Panc1 (cell line): ENCODE results near the gene SLC17A7.

Experiments
- POLR2AphosphoS5 ChIP-seq: IDR thresholded peaks from 2 replicates; pipeline ENCODE4 v1.6.1; 2012; ENCODE audit warnings: mild to moderate bottlenecking, low read depth, low read length, moderate library complexity
- TCF7L2 ChIP-seq: IDR thresholded peaks from 2 replicates; pipeline ENCODE4 v1.6.1; 2011; ENCODE audit warnings: mild to moderate bottlenecking, low read depth, low read length, inconsistent platforms
- TF ChIP-seq, protein P1 (sequence below): fragments of 450-650 bp; IDR thresholded peaks from 2 replicates; pipeline ENCODE4 v1.5.1; 2017; ENCODE audit warnings: mild to moderate bottlenecking
- TF ChIP-seq, protein P2 (sequence below), 2 experiments: IDR thresholded peaks; 2 replicates each; pipeline ENCODE4 v1.6.1; 2011 to 2012; ENCODE audit warnings: low read depth in 2 of 2, control low read depth in 1 of 2, low read length in 1 of 2, mild to moderate bottlenecking in 1 of 2, moderate library complexity in 1 of 2; ENCODE audit not compliant: insufficient read depth in 1 of 2

DNA sequence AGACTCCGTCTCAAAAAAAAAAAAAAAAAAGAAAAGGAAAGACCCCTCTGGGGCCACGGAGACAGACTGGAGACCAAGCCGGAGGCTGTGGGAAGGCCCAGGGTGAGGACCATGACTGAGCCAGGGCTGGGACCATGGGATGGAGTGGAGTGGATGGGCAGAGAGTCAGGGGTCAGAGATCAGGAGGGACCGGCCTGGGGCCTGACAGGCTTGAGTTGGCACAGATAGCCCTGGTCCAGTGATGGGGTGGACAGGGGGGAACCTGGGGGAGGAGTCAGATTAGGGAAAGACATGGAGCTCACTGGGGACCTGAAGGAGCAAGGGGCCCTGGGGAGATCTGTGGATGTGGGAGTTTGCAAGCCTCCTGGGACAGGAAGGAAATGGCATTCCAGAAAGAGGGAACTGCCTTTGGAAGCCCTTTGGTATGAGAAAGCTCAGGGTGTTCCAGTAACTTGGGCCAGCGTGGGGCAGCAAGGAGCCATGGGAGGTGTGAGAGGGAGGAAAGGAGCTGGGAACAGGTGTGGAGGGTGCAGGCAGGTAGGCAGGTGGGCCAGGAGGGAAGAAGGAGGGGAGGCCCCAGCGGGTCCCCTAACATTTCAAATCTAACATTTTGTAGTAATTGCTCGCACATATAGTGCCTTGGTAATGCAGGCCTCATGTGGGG, 39.8 kb upstream of the SLC17A7 start:
- TF ChIP-seq, protein P1, sequence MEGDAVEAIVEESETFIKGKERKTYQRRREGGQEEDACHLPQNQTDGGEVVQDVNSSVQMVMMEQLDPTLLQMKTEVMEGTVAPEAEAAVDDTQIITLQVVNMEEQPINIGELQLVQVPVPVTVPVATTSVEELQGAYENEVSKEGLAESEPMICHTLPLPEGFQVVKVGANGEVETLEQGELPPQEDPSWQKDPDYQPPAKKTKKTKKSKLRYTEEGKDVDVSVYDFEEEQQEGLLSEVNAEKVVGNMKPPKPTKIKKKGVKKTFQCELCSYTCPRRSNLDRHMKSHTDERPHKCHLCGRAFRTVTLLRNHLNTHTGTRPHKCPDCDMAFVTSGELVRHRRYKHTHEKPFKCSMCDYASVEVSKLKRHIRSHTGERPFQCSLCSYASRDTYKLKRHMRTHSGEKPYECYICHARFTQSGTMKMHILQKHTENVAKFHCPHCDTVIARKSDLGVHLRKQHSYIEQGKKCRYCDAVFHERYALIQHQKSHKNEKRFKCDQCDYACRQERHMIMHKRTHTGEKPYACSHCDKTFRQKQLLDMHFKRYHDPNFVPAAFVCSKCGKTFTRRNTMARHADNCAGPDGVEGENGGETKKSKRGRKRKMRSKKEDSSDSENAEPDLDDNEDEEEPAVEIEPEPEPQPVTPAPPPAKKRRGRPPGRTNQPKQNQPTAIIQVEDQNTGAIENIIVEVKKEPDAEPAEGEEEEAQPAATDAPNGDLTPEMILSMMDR, result no peak
- TF ChIP-seq POLR2AphosphoS5 (no peak), TCF7L2 (no peak)
- TF ChIP-seq, protein P2, sequence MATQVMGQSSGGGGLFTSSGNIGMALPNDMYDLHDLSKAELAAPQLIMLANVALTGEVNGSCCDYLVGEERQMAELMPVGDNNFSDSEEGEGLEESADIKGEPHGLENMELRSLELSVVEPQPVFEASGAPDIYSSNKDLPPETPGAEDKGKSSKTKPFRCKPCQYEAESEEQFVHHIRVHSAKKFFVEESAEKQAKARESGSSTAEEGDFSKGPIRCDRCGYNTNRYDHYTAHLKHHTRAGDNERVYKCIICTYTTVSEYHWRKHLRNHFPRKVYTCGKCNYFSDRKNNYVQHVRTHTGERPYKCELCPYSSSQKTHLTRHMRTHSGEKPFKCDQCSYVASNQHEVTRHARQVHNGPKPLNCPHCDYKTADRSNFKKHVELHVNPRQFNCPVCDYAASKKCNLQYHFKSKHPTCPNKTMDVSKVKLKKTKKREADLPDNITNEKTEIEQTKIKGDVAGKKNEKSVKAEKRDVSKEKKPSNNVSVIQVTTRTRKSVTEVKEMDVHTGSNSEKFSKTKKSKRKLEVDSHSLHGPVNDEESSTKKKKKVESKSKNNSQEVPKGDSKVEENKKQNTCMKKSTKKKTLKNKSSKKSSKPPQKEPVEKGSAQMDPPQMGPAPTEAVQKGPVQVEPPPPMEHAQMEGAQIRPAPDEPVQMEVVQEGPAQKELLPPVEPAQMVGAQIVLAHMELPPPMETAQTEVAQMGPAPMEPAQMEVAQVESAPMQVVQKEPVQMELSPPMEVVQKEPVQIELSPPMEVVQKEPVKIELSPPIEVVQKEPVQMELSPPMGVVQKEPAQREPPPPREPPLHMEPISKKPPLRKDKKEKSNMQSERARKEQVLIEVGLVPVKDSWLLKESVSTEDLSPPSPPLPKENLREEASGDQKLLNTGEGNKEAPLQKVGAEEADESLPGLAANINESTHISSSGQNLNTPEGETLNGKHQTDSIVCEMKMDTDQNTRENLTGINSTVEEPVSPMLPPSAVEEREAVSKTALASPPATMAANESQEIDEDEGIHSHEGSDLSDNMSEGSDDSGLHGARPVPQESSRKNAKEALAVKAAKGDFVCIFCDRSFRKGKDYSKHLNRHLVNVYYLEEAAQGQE (IDR thresholded peaks at IDR 0.05; ENCODE audit: insufficient read depth in 1 of 2, low read depth in 2 of 2, low read length in 1 of 2), result no peak
